ENCODE measurements around the gene ULK4.

Gene ULK4

DNA sequence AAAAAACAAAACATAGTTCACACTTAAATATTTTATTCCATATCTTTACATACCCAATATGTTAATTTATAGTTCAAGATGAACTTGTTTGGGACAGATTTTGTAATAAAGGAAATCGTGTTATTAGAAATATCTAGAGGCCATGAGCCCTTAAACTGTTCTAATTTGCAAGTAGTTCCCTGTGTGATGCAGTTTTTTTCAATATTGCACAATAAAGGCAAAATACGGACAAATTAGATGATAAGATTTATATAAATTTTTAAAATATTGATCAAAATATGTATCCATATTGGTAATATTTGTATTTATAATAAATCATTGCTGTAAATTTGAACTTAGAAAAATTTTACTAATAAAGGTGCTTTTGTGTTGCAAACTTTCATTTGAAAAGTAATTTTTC, 738.8 kb downstream of the ULK4 start:
- no peak overlapping the region for H3K27ac ChIP-seq (ENCODE audit: low read length)
- no peak overlapping the region for H3K4me2 ChIP-seq (ENCODE audit: insufficient read depth, low read length)
- no peaks in the 10 kb centered on the region for H3K4me1 ChIP-seq (ENCODE audit: insufficient read depth, low read length)
- H3K36me3 ChIP-seq (ENCODE audit: insufficient read depth, low read length): peaks cover 48% of the 10 kb centered on the region
- H3K9me3 ChIP-seq (ENCODE audit: insufficient read depth, low read length, severe bottlenecking): no peaks in the 10 kb centered on the region
- no peak overlapping the region for H2AFZ ChIP-seq (ENCODE audit: low read depth, low read length)
- no peaks in the 10 kb centered on the region for H3K27me3 ChIP-seq (ENCODE audit: insufficient read depth, low read length, poor library complexity)
- H3K9ac ChIP-seq (ENCODE audit: low read depth, low read length): no peak overlapping the region
- H3K4me3 ChIP-seq (ENCODE audit: low read depth in 1 of 2, low read length in 2 of 2): no peak overlapping the region
- no peak for DNase-seq
- ATAC-seq (ENCODE audit: insufficient read depth, low read depth): no peak
- H4K20me1 ChIP-seq (ENCODE audit: insufficient read depth, low read length): peaks cover 62% of the 10 kb centered on the region
- H3K79me2 ChIP-seq (ENCODE audit: insufficient read depth, low read length): peaks cover 94% of the 10 kb centered on the region
- TF ChIP-seq, protein P1, sequence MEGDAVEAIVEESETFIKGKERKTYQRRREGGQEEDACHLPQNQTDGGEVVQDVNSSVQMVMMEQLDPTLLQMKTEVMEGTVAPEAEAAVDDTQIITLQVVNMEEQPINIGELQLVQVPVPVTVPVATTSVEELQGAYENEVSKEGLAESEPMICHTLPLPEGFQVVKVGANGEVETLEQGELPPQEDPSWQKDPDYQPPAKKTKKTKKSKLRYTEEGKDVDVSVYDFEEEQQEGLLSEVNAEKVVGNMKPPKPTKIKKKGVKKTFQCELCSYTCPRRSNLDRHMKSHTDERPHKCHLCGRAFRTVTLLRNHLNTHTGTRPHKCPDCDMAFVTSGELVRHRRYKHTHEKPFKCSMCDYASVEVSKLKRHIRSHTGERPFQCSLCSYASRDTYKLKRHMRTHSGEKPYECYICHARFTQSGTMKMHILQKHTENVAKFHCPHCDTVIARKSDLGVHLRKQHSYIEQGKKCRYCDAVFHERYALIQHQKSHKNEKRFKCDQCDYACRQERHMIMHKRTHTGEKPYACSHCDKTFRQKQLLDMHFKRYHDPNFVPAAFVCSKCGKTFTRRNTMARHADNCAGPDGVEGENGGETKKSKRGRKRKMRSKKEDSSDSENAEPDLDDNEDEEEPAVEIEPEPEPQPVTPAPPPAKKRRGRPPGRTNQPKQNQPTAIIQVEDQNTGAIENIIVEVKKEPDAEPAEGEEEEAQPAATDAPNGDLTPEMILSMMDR (IDR thresholded peaks at IDR 0.05; ENCODE audit: borderline replicate concordance, extremely low read depth, low read length, poor library complexity, severe bottlenecking): no peak
- TF ChIP-seq EZH2 (IDR thresholded peaks at IDR 0.05; ENCODE audit: borderline replicate concordance, low read depth, low read length, severe bottlenecking): no peak

DNA sequence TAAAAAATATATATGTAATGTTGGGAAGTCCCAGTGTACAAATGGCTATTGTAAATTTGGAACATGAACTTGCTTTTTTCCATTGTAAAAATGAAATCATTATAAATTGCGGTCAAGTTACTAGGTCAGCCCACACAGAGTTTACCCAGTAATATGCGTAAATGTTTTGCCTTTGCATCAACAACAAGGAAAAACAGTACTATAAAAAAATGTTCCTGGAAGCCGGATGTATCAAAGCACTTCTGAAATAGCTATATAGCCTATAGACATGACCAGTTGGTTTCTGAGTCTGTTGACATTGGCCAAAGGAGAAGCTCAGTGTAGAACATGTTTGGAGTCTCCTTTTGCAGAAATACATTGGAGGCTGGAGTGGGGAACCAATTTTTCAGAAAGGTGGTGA, 739.4 kb downstream of the ULK4 start:
- no peak overlapping the region for H3K27ac ChIP-seq (ENCODE audit: low read length)
- H3K4me3 ChIP-seq (ENCODE audit: low read depth in 1 of 2, low read length in 2 of 2): no peak overlapping the region
- no peak overlapping the region for H3K9ac ChIP-seq (ENCODE audit: low read depth, low read length)
- no peaks in the 10 kb centered on the region for H3K9me3 ChIP-seq (ENCODE audit: insufficient read depth, low read length, severe bottlenecking)
- peaks cover 68% of the 10 kb centered on the region for H4K20me1 ChIP-seq (ENCODE audit: insufficient read depth, low read length)
- H3K4me2 ChIP-seq (ENCODE audit: insufficient read depth, low read length): no peak overlapping the region
- H3K79me2 ChIP-seq (ENCODE audit: insufficient read depth, low read length): peaks cover 95% of the 10 kb centered on the region
- no peaks in the 10 kb centered on the region for H3K4me1 ChIP-seq (ENCODE audit: insufficient read depth, low read length)
- ATAC-seq (ENCODE audit: insufficient read depth, low read depth): no peak
- DNase-seq: no peak
- no peaks in the 10 kb centered on the region for H3K27me3 ChIP-seq (ENCODE audit: insufficient read depth, low read length, poor library complexity)
- TF ChIP-seq, protein P1 (IDR thresholded peaks at IDR 0.05; ENCODE audit: borderline replicate concordance, extremely low read depth, low read length, poor library complexity, severe bottlenecking): no peak
- TF ChIP-seq EZH2 (IDR thresholded peaks at IDR 0.05; ENCODE audit: borderline replicate concordance, low read depth, low read length, severe bottlenecking): no peak
- H2AFZ ChIP-seq (ENCODE audit: low read depth, low read length): no peak overlapping the region
- peaks cover 42% of the 10 kb centered on the region for H3K36me3 ChIP-seq (ENCODE audit: insufficient read depth, low read length)

DNA sequence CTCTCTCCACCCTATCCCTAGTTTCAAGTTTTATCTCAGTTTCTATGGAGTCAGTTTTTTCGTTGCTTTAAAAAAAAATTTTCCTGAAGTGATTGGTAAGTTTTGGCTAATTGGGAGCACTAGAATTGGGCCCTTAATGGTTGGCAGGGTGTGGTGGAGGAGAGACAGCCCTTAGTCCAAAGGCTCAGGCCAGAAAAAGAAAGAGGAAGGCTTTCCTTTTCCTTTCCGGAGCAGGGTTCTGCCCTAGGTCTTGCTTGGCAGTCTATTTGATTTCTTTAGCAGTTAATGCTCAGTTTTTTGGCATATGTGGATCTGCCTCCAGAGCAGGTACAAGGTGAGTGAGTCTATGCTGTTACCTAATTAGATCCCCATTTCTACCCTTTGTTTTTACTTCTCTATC, 739.9 kb downstream of the ULK4 start:
- no peaks in the 10 kb centered on the region for H3K9me3 ChIP-seq (ENCODE audit: insufficient read depth, low read length, severe bottlenecking)
- H3K4me3 ChIP-seq (ENCODE audit: low read depth in 1 of 2, low read length in 2 of 2): no peak overlapping the region
- no peak overlapping the region for H3K27ac ChIP-seq (ENCODE audit: low read length)
- no peak for ATAC-seq (ENCODE audit: insufficient read depth, low read depth)
- H3K4me2 ChIP-seq (ENCODE audit: insufficient read depth, low read length): no peak overlapping the region
- TF ChIP-seq, protein P1 (IDR thresholded peaks at IDR 0.05; ENCODE audit: borderline replicate concordance, extremely low read depth, low read length, poor library complexity, severe bottlenecking): no peak
- TF ChIP-seq EZH2 (IDR thresholded peaks at IDR 0.05; ENCODE audit: borderline replicate concordance, low read depth, low read length, severe bottlenecking): no peak
- DNase-seq: no peak
- H3K36me3 ChIP-seq (ENCODE audit: insufficient read depth, low read length): peaks cover 37% of the 10 kb centered on the region
- peaks cover 73% of the 10 kb centered on the region for H4K20me1 ChIP-seq (ENCODE audit: insufficient read depth, low read length)
- no peaks in the 10 kb centered on the region for H3K4me1 ChIP-seq (ENCODE audit: insufficient read depth, low read length)
- no peak overlapping the region for H2AFZ ChIP-seq (ENCODE audit: low read depth, low read length)
- H3K27me3 ChIP-seq (ENCODE audit: insufficient read depth, low read length, poor library complexity): no peaks in the 10 kb centered on the region
- H3K79me2 ChIP-seq (ENCODE audit: insufficient read depth, low read length): peaks cover 96% of the 10 kb centered on the region
- H3K9ac ChIP-seq (ENCODE audit: low read depth, low read length): no peak overlapping the region

Measured in DND-41 (cell line).